ENCODE results near the gene TTC22.

Gene TTC22

GRCh38 chr1:54763816-54764132 lies 37.3 kb downstream of the TTC22 start:
- H3K27me3 Mint-ChIP-seq, result no peaks in the 10 kb centered on the region

GRCh38 chr1:54758678-54759348 lies 42.3 kb downstream of the TTC22 start:
- peaks cover 3% of the 10 kb centered on the region for H3K36me3 Mint-ChIP-seq
- H3K9me3 Mint-ChIP-seq, result no peaks in the 10 kb centered on the region
- H3K4me1 Mint-ChIP-seq, result peaks cover 15% of the 10 kb centered on the region
- no peak overlapping the region for H3K4me3 Mint-ChIP-seq
- H3K27ac Mint-ChIP-seq, result no peak overlapping the region
- no peaks in the 10 kb centered on the region for H3K27me3 Mint-ChIP-seq

More at GRCh38 chr1:54763816-54764132, 37.3 kb downstream of the TTC22 start:
- Mint-ChIP-seq H3K4me1 (peaks cover 22% of the 10 kb centered on the region), H3K9me3 (no peaks in the 10 kb centered on the region), H3K36me3 (no peaks in the 10 kb centered on the region), H3K27ac (peak overlapping the region; percentile 97), H3K4me3 (peak overlapping the region; percentile 95)

DNA sequence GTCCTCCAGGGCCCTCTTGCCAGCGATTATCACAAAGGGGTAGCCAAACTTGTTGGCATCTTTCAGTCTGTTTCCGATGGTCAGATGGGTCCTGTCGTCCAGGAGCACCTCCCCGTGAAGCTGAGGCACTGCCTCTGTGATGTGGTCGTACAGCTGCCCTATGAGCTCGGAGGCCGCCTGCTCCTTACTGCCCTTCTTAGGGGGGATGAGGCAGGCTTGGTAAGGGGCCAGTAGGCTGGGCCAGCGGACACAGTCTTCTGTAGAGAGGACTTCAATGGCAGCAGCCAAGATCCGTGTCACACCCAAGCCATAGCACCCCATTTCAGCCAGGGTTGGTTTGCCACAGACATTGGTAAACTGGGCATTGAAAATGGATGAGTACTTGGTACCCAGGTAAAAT lies 43.3 kb downstream of the TTC22 start:
- Mint-ChIP-seq H3K4me3 (no peak overlapping the region), H3K27me3 (no peaks in the 10 kb centered on the region), H3K4me1 (peaks cover 7% of the 10 kb centered on the region), H3K9me3 (no peaks in the 10 kb centered on the region), H3K36me3 (peaks cover 3% of the 10 kb centered on the region), H3K27ac (no peak overlapping the region)

- H3K4me1 Mint-ChIP-seq, result no peaks in the 10 kb centered on the region
- H3K27ac Mint-ChIP-seq, result no peak overlapping the region
- no peaks in the 10 kb centered on the region for H3K27me3 Mint-ChIP-seq
- H3K36me3 Mint-ChIP-seq, result peaks cover 3% of the 10 kb centered on the region
- no peaks in the 10 kb centered on the region for H3K9me3 Mint-ChIP-seq
- no peak overlapping the region for H3K4me3 Mint-ChIP-seq
Observed at GRCh38 chr1:54754486-54755285, 46.4 kb downstream of the TTC22 start.

DNA sequence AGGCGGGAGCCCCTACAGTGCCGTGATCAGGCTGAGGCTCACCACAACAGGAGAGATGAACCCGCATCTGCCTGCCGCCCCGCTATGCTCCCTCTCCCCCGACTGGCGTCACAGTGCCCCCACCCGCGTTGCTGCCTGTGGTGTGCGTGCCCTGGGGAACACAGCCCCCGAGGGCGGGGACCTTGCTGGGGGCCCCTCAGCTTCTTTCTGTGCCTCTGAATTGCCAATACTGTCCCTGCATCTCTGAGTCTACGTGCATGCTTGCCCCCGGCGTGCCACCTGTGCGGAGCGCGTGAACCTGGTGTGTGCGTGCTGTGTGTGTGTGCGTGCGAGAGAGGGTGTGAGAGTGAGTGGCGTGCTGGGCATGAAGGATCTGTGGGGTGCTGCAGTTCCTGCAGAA lies 47.1 kb downstream of the TTC22 start:
- no peaks in the 10 kb centered on the region for H3K9me3 Mint-ChIP-seq

DNA sequence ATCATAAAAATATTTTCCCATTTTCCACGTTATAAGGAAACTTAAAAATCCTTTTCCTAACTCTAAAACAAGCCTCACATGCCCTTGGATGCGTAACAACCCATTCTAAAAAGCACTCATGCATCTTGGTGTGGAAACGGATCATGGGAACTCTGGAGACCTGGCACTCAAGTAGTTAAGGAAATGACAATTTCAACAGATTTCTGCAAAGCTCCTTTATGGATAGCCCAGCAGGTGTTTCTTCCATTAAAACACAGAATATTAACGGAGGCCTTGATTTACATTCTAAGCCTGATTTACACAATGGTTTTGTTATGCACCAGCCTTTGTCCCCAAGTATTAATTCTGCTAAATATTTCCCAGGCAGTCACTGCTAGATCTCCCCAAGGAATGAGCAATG lies 49.7 kb downstream of the TTC22 start:
- H3K27me3 Mint-ChIP-seq, result no peaks in the 10 kb centered on the region

More for the DNA sequence above, 47.1 kb downstream of the TTC22 start:
- no peak overlapping the region for H3K27ac Mint-ChIP-seq
- no peaks in the 10 kb centered on the region for H3K4me1 Mint-ChIP-seq
- no peaks in the 10 kb centered on the region for H3K27me3 Mint-ChIP-seq
- H3K36me3 Mint-ChIP-seq, result peaks cover 3% of the 10 kb centered on the region
- H3K4me3 Mint-ChIP-seq, result no peak overlapping the region

DNA sequence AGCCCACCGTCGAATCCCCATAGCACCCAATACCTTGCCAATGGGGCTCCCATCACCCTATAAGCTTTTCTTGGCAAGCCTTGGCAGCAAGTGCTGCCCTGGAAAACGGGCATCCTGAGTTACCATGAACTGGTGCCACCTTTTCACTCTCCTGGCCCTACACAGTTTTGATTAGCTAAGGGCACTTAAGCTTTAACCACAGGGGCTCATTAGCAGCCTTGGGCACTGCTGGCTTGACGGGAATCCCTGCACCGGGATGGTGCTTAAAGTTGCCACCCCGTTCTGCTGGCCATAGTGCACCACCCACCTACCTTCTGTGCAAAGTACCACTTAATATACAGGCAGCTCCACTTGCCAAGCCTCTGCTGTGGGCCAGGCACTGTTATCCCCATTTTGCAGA lies 50.5 kb downstream of the TTC22 start:
- Mint-ChIP-seq H3K27me3 (no peaks in the 10 kb centered on the region), H3K36me3 (no peaks in the 10 kb centered on the region), H3K27ac (no peak overlapping the region), H3K4me1 (no peaks in the 10 kb centered on the region), H3K9me3 (no peaks in the 10 kb centered on the region), H3K4me3 (no peak overlapping the region)

More for the DNA sequence above, 49.7 kb downstream of the TTC22 start:
- H3K9me3 Mint-ChIP-seq, result no peaks in the 10 kb centered on the region
- no peaks in the 10 kb centered on the region for H3K4me1 Mint-ChIP-seq
- no peak overlapping the region for H3K27ac Mint-ChIP-seq
- H3K4me3 Mint-ChIP-seq, result no peak overlapping the region
- no peaks in the 10 kb centered on the region for H3K36me3 Mint-ChIP-seq

- no peaks in the 10 kb centered on the region for H3K4me1 Mint-ChIP-seq
- no peak overlapping the region for H3K27ac Mint-ChIP-seq
- H3K36me3 Mint-ChIP-seq, result no peaks in the 10 kb centered on the region
- no peak overlapping the region for H3K4me3 Mint-ChIP-seq
- no peaks in the 10 kb centered on the region for H3K27me3 Mint-ChIP-seq
- no peaks in the 10 kb centered on the region for H3K9me3 Mint-ChIP-seq
Observed at GRCh38 chr1:54748094-54748835, 52.9 kb downstream of the TTC22 start.

DNA sequence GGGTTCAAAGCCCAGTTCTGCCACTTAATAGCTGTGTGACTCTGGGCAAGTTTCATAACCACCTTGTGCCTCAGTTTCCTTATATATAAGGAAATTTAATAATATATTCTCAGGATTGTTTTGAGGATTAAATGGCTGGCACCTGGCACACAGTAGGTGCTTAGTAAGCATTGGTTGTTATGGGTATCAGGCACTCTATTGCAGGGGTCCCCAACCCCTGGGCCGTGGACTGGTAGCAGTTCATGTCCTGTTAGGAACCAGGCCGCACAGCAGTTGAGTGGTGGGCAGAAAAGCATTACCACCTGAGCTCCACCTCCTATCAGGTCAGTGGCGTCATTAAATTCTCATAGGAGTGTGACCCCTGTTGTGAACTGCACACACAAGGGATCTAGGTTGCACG lies 55.3 kb downstream of the TTC22 start:
- no peaks in the 10 kb centered on the region for H3K27me3 Mint-ChIP-seq
- no peaks in the 10 kb centered on the region for H3K4me1 Mint-ChIP-seq
- no peaks in the 10 kb centered on the region for H3K9me3 Mint-ChIP-seq
- H3K4me3 Mint-ChIP-seq, result no peak overlapping the region
- peaks cover 3% of the 10 kb centered on the region for H3K36me3 Mint-ChIP-seq
- H3K27ac Mint-ChIP-seq, result no peak overlapping the region

- peaks cover 3% of the 10 kb centered on the region for H3K36me3 Mint-ChIP-seq
- no peaks in the 10 kb centered on the region for H3K9me3 Mint-ChIP-seq
- H3K4me1 Mint-ChIP-seq, result no peaks in the 10 kb centered on the region
- H3K27ac Mint-ChIP-seq, result no peak overlapping the region
- no peaks in the 10 kb centered on the region for H3K27me3 Mint-ChIP-seq
- no peak overlapping the region for H3K4me3 Mint-ChIP-seq
Observed at GRCh38 chr1:54745274-54745673, 55.8 kb downstream of the TTC22 start.

GRCh38 chr1:54744696-54745095 lies 56.4 kb downstream of the TTC22 start:
- H3K4me3 Mint-ChIP-seq, result no peak overlapping the region
- no peaks in the 10 kb centered on the region for H3K27me3 Mint-ChIP-seq
- H3K9me3 Mint-ChIP-seq, result no peaks in the 10 kb centered on the region
- H3K4me1 Mint-ChIP-seq, result no peaks in the 10 kb centered on the region
- no peak overlapping the region for H3K27ac Mint-ChIP-seq
- peaks cover 5% of the 10 kb centered on the region for H3K36me3 Mint-ChIP-seq

- no peaks in the 10 kb centered on the region for H3K4me1 Mint-ChIP-seq
- H3K27ac Mint-ChIP-seq, result no peak overlapping the region
- peaks cover 5% of the 10 kb centered on the region for H3K36me3 Mint-ChIP-seq
- H3K9me3 Mint-ChIP-seq, result no peaks in the 10 kb centered on the region
- H3K4me3 Mint-ChIP-seq, result no peak overlapping the region
- no peaks in the 10 kb centered on the region for H3K27me3 Mint-ChIP-seq
Observed at GRCh38 chr1:54743416-54744226, 57.5 kb downstream of the TTC22 start.

DNA sequence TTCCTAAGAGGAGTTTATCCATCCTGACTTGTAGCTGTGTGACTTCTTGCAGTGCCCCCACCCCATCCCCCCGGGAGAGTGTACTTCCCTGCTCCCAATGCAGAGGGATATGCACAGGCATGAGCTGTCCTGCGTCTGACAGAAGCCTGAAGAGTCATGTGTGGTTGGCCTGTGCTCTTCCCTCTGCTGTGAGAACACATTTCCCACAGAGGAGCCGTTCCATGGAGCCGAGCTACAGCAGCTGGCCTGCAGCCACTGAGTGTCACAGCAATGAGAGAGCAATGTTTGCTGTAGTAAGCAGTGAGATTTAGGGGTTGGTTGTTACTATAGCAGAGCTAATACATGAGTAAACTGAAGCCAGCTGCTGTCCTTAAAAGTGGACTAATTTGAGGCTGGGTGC lies 58.8 kb downstream of the TTC22 start:
- no peak overlapping the region for H3K4me3 Mint-ChIP-seq

GRCh38 chr1:54741531-54741930 lies 59.6 kb downstream of the TTC22 start:
- Mint-ChIP-seq H3K4me3 (no peak overlapping the region), H3K36me3 (peaks cover 12% of the 10 kb centered on the region), H3K27me3 (no peaks in the 10 kb centered on the region), H3K9me3 (no peaks in the 10 kb centered on the region), H3K27ac (no peak overlapping the region), H3K4me1 (no peaks in the 10 kb centered on the region)

More for the DNA sequence above, 58.8 kb downstream of the TTC22 start:
- Mint-ChIP-seq H3K4me1 (no peaks in the 10 kb centered on the region), H3K27me3 (no peaks in the 10 kb centered on the region), H3K36me3 (peaks cover 7% of the 10 kb centered on the region), H3K9me3 (no peaks in the 10 kb centered on the region), H3K27ac (no peak overlapping the region)

DNA sequence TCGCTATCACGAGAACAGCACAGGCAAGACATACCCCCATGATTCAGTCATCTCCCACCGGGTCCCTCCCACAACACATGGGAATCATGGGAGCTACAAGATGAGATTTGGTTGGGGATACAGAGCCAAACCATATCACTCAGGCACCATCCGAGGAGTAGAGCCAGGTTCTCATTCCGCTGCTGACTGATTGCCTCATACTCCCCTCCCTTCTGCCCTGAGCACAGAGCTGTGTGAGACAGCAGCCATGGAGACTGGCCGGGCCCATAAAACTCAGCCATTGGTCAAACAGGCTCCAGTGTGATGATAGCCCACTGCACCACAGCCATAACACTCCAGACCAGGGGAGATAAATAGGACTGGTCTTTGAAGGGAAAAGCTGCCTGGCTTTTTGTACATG lies 62.9 kb downstream of the TTC22 start:
- H3K9me3 Mint-ChIP-seq, result no peaks in the 10 kb centered on the region
- H3K27me3 Mint-ChIP-seq, result no peaks in the 10 kb centered on the region
- H3K4me3 Mint-ChIP-seq, result no peak overlapping the region
- H3K27ac Mint-ChIP-seq, result no peak overlapping the region
- H3K4me1 Mint-ChIP-seq, result peaks cover 4% of the 10 kb centered on the region
- H3K36me3 Mint-ChIP-seq, result peaks cover 17% of the 10 kb centered on the region
